ENCODE measurements around the gene SLC12A7. TPM values are rescaled to one million over a fixed set of nuclear protein-coding genes. Genes with fewer than 3 reads are reported as not detected.

The SLC12A7 gene
- total RNA-seq, 2 donors from 2014 or later, result 18.4 to 34.6 TPM

DNA sequence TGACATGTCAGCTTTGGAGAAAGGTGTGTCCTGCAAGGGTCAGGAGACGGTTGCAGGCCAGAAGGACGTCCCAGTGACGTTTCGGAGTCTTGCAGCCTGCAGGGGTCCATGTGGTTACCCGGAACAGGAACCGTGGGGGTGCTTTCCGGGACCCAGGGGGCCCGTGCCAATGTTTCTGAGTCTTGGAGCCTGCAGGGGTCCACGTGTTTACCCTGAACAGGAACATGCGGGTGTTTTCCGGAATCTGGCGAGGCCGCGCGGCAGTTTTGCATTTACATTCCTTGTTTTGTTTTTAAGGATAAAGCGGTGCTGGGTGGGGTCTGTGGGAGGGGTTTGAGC lies 72.7 kb downstream of the SLC12A7 start:
- no peaks in the 10 kb centered on the region for H3K4me1 ChIP-seq (ENCODE audit: control insufficient read depth in 1 of 2, low read depth in 2 of 2)
- DNase-seq (ENCODE audit: low spot score), result no peak
- H3K27me3 ChIP-seq (replicated peaks; ENCODE audit: insufficient read depth), result no peaks in the 10 kb centered on the region
- no peaks in the 10 kb centered on the region for H3K36me3 ChIP-seq
- TF ChIP-seq, protein P1, sequence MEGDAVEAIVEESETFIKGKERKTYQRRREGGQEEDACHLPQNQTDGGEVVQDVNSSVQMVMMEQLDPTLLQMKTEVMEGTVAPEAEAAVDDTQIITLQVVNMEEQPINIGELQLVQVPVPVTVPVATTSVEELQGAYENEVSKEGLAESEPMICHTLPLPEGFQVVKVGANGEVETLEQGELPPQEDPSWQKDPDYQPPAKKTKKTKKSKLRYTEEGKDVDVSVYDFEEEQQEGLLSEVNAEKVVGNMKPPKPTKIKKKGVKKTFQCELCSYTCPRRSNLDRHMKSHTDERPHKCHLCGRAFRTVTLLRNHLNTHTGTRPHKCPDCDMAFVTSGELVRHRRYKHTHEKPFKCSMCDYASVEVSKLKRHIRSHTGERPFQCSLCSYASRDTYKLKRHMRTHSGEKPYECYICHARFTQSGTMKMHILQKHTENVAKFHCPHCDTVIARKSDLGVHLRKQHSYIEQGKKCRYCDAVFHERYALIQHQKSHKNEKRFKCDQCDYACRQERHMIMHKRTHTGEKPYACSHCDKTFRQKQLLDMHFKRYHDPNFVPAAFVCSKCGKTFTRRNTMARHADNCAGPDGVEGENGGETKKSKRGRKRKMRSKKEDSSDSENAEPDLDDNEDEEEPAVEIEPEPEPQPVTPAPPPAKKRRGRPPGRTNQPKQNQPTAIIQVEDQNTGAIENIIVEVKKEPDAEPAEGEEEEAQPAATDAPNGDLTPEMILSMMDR (IDR thresholded peaks at IDR 0.05), result no peak
- no peak for ATAC-seq (ENCODE audit: insufficient number of reproducible peaks, low FRiP score, low read depth)
- no peak overlapping the region for H3K4me3 ChIP-seq
- H3K9me3 ChIP-seq, result no peaks in the 10 kb centered on the region
- no peak overlapping the region for H3K27ac ChIP-seq

DNA sequence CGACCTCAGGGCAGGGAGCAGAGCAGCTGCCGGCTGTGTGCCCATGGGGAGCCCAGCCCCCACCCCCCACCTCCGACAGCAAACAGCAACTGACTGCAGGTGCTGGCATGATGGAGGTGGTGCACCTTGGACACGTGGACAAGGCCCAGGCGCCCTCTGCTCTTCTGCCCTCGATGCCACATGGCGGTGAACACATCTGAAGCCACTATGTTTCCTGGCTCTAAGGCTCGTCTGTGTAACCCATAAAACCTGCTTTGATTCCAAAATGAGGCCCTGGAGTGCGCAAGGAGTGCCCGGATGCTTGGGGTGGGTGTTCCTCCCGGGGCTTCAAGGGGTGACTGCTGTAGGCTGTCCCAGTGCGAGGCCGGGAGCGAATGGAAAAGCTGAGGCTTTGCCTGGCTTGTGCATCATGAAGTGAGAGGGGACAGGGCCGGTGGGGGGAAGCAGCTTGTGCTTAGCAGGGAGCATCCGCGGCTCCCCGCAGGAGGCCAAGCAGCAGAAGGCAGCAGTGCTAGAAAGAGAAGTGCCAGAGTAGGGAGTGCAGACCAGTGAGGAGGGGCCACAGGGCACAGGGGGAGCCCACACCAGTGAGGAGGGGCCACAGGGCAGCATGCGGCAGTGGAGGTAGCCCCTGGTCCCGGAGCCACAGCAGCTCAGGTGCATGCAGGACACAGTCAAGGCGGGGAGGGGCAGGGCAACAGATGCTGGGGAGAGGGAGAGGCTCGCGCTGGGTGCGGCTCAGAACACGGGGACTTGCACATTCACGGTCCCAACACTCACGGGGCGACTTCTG lies 73.2 kb downstream of the SLC12A7 start:
- no peak overlapping the region for H3K27ac ChIP-seq
- peaks cover 0 to 1% of the 10 kb centered on the region in 2 donors for H3K4me1 ChIP-seq (ENCODE audit: control insufficient read depth in 1 of 2, low read depth in 2 of 2)
- H3K27me3 ChIP-seq (replicated peaks; ENCODE audit: insufficient read depth), result no peaks in the 10 kb centered on the region
- TF ChIP-seq, protein P1 (IDR thresholded peaks at IDR 0.05), result no peak
- no peak overlapping the region for H3K4me3 ChIP-seq
- no peaks in the 10 kb centered on the region for H3K9me3 ChIP-seq
- ATAC-seq (ENCODE audit: insufficient number of reproducible peaks, low FRiP score, low read depth) (no peak), DNase-seq (ENCODE audit: low spot score) (no peak)
- no peaks in the 10 kb centered on the region for H3K36me3 ChIP-seq

DNA sequence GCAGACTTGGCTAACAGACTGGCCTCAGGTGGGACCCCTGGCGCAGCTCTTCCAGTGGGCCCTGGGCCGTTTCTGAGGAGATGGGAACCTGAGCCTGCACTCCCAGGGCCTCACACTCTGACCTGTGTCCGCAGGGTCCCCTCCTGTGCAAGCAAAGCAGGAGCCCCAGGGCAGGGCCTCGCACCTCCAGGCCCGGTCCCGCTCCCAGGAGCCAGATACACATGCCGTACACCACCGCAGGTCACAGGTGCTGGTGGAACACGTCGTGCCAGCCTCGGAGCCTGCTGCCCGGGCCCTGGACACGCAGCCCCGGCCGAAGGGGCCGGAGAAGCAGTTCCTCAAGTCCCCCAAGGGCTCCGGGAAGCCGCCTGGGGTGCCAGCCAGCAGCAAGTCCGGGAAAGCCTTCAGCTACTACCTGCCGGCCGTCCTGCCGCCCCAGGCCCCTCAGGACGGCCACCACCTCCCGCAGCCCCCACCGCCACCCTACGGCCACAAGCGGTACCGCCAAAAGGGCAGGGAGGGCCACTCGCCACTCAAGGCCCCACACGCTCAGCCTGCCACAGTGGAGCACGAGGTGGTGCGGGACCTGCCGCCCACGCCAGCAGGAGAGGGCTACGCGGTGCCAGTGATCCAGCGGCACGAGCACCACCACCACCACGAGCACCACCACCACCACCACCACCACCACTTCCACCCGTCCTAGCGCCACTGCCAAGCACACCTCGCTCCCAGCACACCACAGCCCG lies 74.0 kb downstream of the SLC12A7 start:
- H3K4me3 ChIP-seq, result no peak overlapping the region
- no peaks in the 10 kb centered on the region for H3K9me3 ChIP-seq
- H3K27me3 ChIP-seq (replicated peaks; ENCODE audit: insufficient read depth), result no peaks in the 10 kb centered on the region
- peaks cover 0 to 7% of the 10 kb centered on the region in 2 donors for H3K4me1 ChIP-seq (ENCODE audit: control insufficient read depth in 1 of 2, low read depth in 2 of 2)
- no peak for ATAC-seq (ENCODE audit: insufficient number of reproducible peaks, low FRiP score, low read depth)
- TF ChIP-seq, protein P1 (IDR thresholded peaks at IDR 0.05), result no peak
- DNase-seq (ENCODE audit: low spot score), result no peak
- H3K36me3 ChIP-seq, result no peaks in the 10 kb centered on the region
- H3K27ac ChIP-seq, result no peak overlapping the region

DNA sequence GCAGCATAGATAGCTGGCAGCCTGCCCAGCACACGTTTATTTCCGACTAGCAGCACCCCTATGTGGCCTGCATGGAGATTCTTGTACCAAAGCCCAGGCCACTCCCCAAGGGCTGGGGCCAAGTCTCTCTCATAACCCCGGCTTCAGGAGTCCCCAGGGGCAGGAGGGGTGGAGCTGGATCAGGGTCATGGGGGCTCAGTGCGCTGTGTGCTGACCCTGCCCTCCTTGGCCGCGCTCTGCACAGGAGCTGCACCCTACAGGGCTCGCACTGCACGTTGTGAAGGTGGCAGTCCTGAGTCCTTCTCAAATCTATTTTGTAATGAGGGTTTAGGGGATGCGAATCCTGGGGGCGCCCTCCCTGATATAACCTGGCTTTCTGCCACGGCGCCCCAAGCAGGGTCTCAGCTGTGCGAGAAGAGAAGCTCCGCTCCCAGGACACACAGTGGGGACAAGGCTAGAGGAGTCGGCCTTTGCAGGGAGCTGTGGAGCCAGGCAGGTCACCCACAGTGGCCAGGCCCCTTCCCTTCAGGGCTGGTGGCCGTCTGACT lies 74.7 kb downstream of the SLC12A7 start:
- ATAC-seq (ENCODE audit: insufficient number of reproducible peaks, low FRiP score, low read depth) (no peak), DNase-seq (ENCODE audit: low spot score) (no peak)
- Histone ChIP-seq H3K9me3 (no peaks in the 10 kb centered on the region), H3K36me3 (no peaks in the 10 kb centered on the region), H3K4me3 (no peak overlapping the region), H3K27ac (no peak overlapping the region), H3K4me1 (ENCODE audit: control insufficient read depth in 1 of 2, low read depth in 2 of 2) (peaks cover 0 to 7% of the 10 kb centered on the region in 2 donors), H3K27me3 (replicated peaks; ENCODE audit: insufficient read depth) (no peaks in the 10 kb centered on the region)
- TF ChIP-seq, protein P1 (IDR thresholded peaks at IDR 0.05), result no peak

DNA sequence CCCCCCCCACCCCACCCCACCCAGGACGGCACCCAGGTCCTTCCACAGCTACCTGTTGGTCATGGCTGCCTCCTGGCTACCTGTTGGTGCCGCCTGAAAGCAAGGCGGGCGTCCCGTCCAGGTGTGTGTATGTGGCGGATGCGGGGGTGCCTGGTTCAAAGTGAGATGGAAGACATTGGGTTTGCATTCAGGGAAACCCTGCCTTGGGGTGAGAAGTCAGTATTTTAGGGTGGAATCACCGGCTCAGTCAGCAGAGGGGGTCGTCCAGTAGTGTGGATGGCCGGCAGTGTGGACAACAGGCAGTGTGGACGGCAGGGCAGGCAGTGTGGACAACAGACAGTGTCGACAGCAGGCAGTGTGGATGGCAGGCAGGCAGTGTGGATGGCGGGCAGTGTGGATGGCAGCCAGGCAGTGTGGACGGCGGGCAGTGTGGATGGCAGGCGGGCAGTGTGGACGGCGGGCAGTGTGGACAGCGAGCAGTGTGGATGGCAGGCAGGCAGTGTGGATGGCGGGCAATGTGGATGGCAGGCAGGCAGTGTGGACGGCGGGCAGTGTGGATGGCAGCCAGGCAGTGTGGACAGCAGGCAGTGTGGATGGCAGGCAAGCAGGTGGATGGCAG lies 75.2 kb downstream of the SLC12A7 start:
- DNase-seq (ENCODE audit: low spot score), result no peak
- no peaks in the 10 kb centered on the region for H3K9me3 ChIP-seq
- no peak for ATAC-seq (ENCODE audit: insufficient number of reproducible peaks, low FRiP score, low read depth)
- H3K27me3 ChIP-seq (replicated peaks; ENCODE audit: insufficient read depth), result no peaks in the 10 kb centered on the region
- peaks cover 0 to 7% of the 10 kb centered on the region in 2 donors for H3K4me1 ChIP-seq (ENCODE audit: control insufficient read depth in 1 of 2, low read depth in 2 of 2)
- no peaks in the 10 kb centered on the region for H3K36me3 ChIP-seq
- no peak overlapping the region for H3K4me3 ChIP-seq
- no peak overlapping the region for H3K27ac ChIP-seq
- TF ChIP-seq, protein P1 (IDR thresholded peaks at IDR 0.05), result no peak
